CD4-positive, alpha-beta T cell (primary cell): Measurements from ENCODE around the gene SDC3. TPM values are rescaled to one million over a fixed set of nuclear protein-coding genes. Genes with fewer than 3 reads are reported as not detected.

Experiments
- ATAC-seq: fragments of 200-7000 bp; cut with Tn5 transposase; one replicate; pipeline ENCODE4 v1.10.0; 2022; ENCODE audit warnings: mild to moderate bottlenecking; ENCODE audit not compliant: poor library complexity
- CTCF ChIA-PET: fragments of 350-600 bp; sonication (Branson Sonifier 250); formaldehyde crosslinking; loops from one replicate; lab custom pipeline; 2021; ENCODE audit warnings: antibody characterized with exemption, inconsistent platforms; lab: Charles Lee
- POLR2A ChIA-PET: fragments of 350-600 bp; sonication (Branson Sonifier 250); formaldehyde crosslinking; loops from one replicate; lab custom pipeline; 2021; ENCODE audit warnings: antibody characterized with exemption, inconsistent platforms; lab: Charles Lee
- DNase-seq, 14 experiments: peaks; one replicate each; pipeline ENCODE4 v3.0.0-alpha.2; 2013 to 2020; ENCODE audit warnings: mixed read lengths in 2 of 14
- H3K27ac ChIP-seq, 2 donors: one replicate each; pipeline versions ENCODE4 v1.5.1 to v1.7.0; 2013; ENCODE audit warnings: low read length in 2 of 2, low read depth in 1 of 2, mild to moderate bottlenecking in 1 of 2
- H3K27me3 ChIP-seq, 2 experiments: 1 replicate in 1 of 2; 2 replicates in 1 of 2; pipeline versions ENCODE4 v1.6.1 to v1.7.0; 2013; ENCODE audit warnings: low read length in 2 of 2, control low read depth in 1 of 2, mild to moderate bottlenecking in 1 of 2, moderate library complexity in 1 of 2; ENCODE audit not compliant: insufficient read depth in 2 of 2, control insufficient read depth in 1 of 2
- H3K36me3 ChIP-seq: one replicate; pipeline ENCODE4 v1.6.1; 2013; ENCODE audit warnings: low read length, control low read depth; ENCODE audit not compliant: insufficient read depth
- H3K4me1 ChIP-seq: one replicate; pipeline ENCODE4 v1.6.1; 2013; ENCODE audit warnings: low read length, control low read depth; ENCODE audit not compliant: insufficient read depth
- H3K4me3 ChIP-seq: one replicate; pipeline ENCODE4 v1.5.1; 2013; ENCODE audit warnings: mild to moderate bottlenecking, low read length, moderate library complexity
- H3K9me3 ChIP-seq, 2 experiments: 1 replicate in 1 of 2; 2 replicates in 1 of 2; pipeline versions ENCODE4 v1.6.1 to v1.7.0; 2013; ENCODE audit warnings: low read length in 2 of 2, mild to moderate bottlenecking in 2 of 2, control low read depth in 1 of 2, moderate library complexity in 1 of 2; ENCODE audit not compliant: control insufficient read depth in 1 of 2, insufficient read depth in 1 of 2
- H3K27ac Mint-ChIP-seq: one replicate; pipeline ENCODE4 v1.8.0; 2020; ENCODE audit warnings: mixed read lengths
- H3K27me3 Mint-ChIP-seq: one replicate; pipeline ENCODE4 v1.8.0; 2021; ENCODE audit warnings: mixed read lengths
- H3K36me3 Mint-ChIP-seq: one replicate; pipeline ENCODE4 v1.8.0; 2021; ENCODE audit warnings: low read depth, mixed read lengths
- H3K4me1 Mint-ChIP-seq: one replicate; pipeline ENCODE4 v1.8.0; 2021; ENCODE audit warnings: low read depth, mixed read lengths
- H3K4me3 Mint-ChIP-seq: one replicate; pipeline ENCODE4 v1.8.0; 2020; ENCODE audit warnings: mild to moderate bottlenecking, mixed read lengths
- H3K9me3 Mint-ChIP-seq: one replicate; pipeline ENCODE4 v1.8.0; 2020; ENCODE audit warnings: mixed read lengths
- intact Hi-C, 2 experiments: fragments of 100-400 bp; cut with DNase I in 1 of 2; cut with micrococcal nuclease in 1 of 2; formaldehyde crosslinking; loops; one replicate each; pipeline versions ENCODE4 v1.15.1 to v1.9.0; 2023 to 2025; cut with DNase I, micrococcal nuclease
- total RNA-seq, 174 experiments: library from RNA in 2 of 174; stranded (reverse) in 2 of 174; gene quantifications; one replicate each; pipeline ENCODE4 v1.2.3 and lab custom pipeline; 2021 to 2026
- TF ChIP-seq, protein P1 (sequence below): fragments of 200-600 bp; IDR thresholded peaks from one replicate; pipeline ENCODE4 v1.8.0; 2022; ENCODE audit warnings: antibody characterized with exemption, mild to moderate bottlenecking

Gene SDC3
- total RNA-seq, 2 experiments from 2014 or later = 0.14 TPM; not detected in 1

- no peak overlapping the region for H3K4me3 ChIP-seq
- intact Hi-C loops = no loop called here
- Mint-ChIP-seq H3K9me3 (no peaks in the 10 kb centered on the region), H3K4me1 (no peaks in the 10 kb centered on the region), H3K27me3 (peaks cover 45% of the 10 kb centered on the region), H3K4me3 (no peak overlapping the region), H3K36me3 (no peaks in the 10 kb centered on the region), H3K27ac (no peak overlapping the region)
- CTCF ChIA-PET = no interaction called here
- TF ChIP-seq, protein P1, sequence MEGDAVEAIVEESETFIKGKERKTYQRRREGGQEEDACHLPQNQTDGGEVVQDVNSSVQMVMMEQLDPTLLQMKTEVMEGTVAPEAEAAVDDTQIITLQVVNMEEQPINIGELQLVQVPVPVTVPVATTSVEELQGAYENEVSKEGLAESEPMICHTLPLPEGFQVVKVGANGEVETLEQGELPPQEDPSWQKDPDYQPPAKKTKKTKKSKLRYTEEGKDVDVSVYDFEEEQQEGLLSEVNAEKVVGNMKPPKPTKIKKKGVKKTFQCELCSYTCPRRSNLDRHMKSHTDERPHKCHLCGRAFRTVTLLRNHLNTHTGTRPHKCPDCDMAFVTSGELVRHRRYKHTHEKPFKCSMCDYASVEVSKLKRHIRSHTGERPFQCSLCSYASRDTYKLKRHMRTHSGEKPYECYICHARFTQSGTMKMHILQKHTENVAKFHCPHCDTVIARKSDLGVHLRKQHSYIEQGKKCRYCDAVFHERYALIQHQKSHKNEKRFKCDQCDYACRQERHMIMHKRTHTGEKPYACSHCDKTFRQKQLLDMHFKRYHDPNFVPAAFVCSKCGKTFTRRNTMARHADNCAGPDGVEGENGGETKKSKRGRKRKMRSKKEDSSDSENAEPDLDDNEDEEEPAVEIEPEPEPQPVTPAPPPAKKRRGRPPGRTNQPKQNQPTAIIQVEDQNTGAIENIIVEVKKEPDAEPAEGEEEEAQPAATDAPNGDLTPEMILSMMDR = no peak
- POLR2A ChIA-PET = no interaction called here
- peaks cover 0 to 12% of the 10 kb centered on the region in 2 experiments for H3K27me3 ChIP-seq
- no peak overlapping the region for H3K27ac ChIP-seq
- H3K4me1 ChIP-seq = no peaks in the 10 kb centered on the region
- DNase-seq (no peak), ATAC-seq (no peak)
- no peaks in the 10 kb centered on the region for H3K36me3 ChIP-seq
- peaks cover 0 to 4% of the 10 kb centered on the region in 2 experiments for H3K9me3 ChIP-seq
These were observed 68.7 kb downstream of the SDC3 start for GRCh38 chr1:30839827-30840359.

DNA sequence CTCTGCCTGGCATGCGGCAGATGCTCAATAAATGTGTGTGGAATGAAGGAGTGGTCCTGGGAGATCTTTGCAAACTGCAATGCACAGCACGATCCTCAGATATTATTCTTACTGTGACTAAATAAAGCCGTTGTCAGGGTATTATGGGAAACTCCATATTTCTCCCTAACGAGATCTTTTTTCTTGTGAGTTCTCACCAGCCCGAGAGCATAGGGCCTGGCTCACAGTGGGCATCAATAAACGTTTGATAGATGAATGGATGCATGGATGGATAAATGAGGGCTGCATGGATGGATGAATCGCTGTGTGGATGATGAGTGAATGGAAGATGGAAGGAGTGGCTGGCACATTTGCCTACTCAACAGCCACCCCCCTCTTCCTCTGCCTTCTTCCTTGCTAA is 69.6 kb downstream of the SDC3 start:
- intact Hi-C loops = no loop called here
- Mint-ChIP-seq H3K36me3 (no peaks in the 10 kb centered on the region), H3K4me3 (no peak overlapping the region), H3K4me1 (no peaks in the 10 kb centered on the region), H3K9me3 (no peaks in the 10 kb centered on the region), H3K27me3 (peaks cover 36% of the 10 kb centered on the region), H3K27ac (no peak overlapping the region)
- POLR2A ChIA-PET = no interaction called here
- no peak overlapping the region for H3K27ac ChIP-seq
- DNase-seq (no peak), ATAC-seq (no peak)
- H3K4me3 ChIP-seq = no peak overlapping the region
- H3K36me3 ChIP-seq = no peaks in the 10 kb centered on the region
- no peaks in the 10 kb centered on the region for H3K4me1 ChIP-seq
- TF ChIP-seq, protein P1 = no peak
- peaks cover 0 to 2% of the 10 kb centered on the region in 2 experiments for H3K9me3 ChIP-seq
- peaks cover 0 to 7% of the 10 kb centered on the region in 2 experiments for H3K27me3 ChIP-seq
- CTCF ChIA-PET = no interaction called here

GRCh38 chr1:30837653-30838052 is 70.9 kb downstream of the SDC3 start:
- intact Hi-C loops = no loop called here

More at GRCh38 chr1:30837653-30838052, 70.9 kb downstream of the SDC3 start:
- Histone ChIP-seq H3K27me3 (peaks cover 0 to 7% of the 10 kb centered on the region in 2 experiments), H3K9me3 (no peaks in the 10 kb centered on the region), H3K36me3 (no peaks in the 10 kb centered on the region), H3K4me3 (no peak overlapping the region), H3K4me1 (no peaks in the 10 kb centered on the region), H3K27ac (no peak overlapping the region)
- H3K36me3 Mint-ChIP-seq = no peaks in the 10 kb centered on the region
- TF ChIP-seq, protein P1 = no peak
- no peak overlapping the region for H3K4me3 Mint-ChIP-seq
- H3K4me1 Mint-ChIP-seq = no peaks in the 10 kb centered on the region
- H3K9me3 Mint-ChIP-seq = no peaks in the 10 kb centered on the region
- CTCF ChIA-PET = no interaction called here
- H3K27me3 Mint-ChIP-seq = peaks cover 26% of the 10 kb centered on the region
- DNase-seq = no peak
- POLR2A ChIA-PET = no interaction called here
- ATAC-seq = no peak
- no peak overlapping the region for H3K27ac Mint-ChIP-seq
